ENCODE data around the gene CCDC186. TPM values are rescaled to one million over a fixed set of nuclear protein-coding genes. Genes with fewer than 3 reads are reported as not detected.

Gene CCDC186
- total RNA-seq, 2 donors from 2014 or later = 13.0 to 17.1 TPM

- no peak for TF ChIP-seq CTCF (IDR thresholded peaks at IDR 0.05)
- no peak overlapping the region for H3K27ac ChIP-seq
- no peaks in the 10 kb centered on the region for H3K9me3 ChIP-seq
- no peak overlapping the region for H3K4me3 ChIP-seq
- H3K27me3 ChIP-seq = no peaks in the 10 kb centered on the region
- H3K36me3 ChIP-seq = no peaks in the 10 kb centered on the region
- no peak for DNase-seq (ENCODE audit: low spot score)
- peaks cover 0 to 4% of the 10 kb centered on the region in 2 donors for H3K4me1 ChIP-seq
These were observed 92.0 kb downstream of the CCDC186 start for GRCh38 chr10:114081911-114082583.

- Histone ChIP-seq H3K9me3 (no peaks in the 10 kb centered on the region), H3K4me1 (peaks cover 0 to 4% of the 10 kb centered on the region in 2 donors), H3K27ac (peak overlapping the region in 1 of 2 donors; percentile 85), H3K36me3 (no peaks in the 10 kb centered on the region), H3K27me3 (no peaks in the 10 kb centered on the region), H3K4me3 (no peak overlapping the region)
- no peak for TF ChIP-seq CTCF (IDR thresholded peaks at IDR 0.05)
- DNase-seq (ENCODE audit: low spot score) = no peak
These were observed 94.6 kb downstream of the CCDC186 start for GRCh38 chr10:114079421-114079820.

- peak overlapping the region; percentile 79 to 85 for H3K27ac ChIP-seq
- peaks cover 0 to 4% of the 10 kb centered on the region in 2 donors for H3K4me1 ChIP-seq
- H3K9me3 ChIP-seq = no peaks in the 10 kb centered on the region
- no peak for DNase-seq (ENCODE audit: low spot score)
- no peaks in the 10 kb centered on the region for H3K36me3 ChIP-seq
- no peak overlapping the region for H3K4me3 ChIP-seq
- TF ChIP-seq CTCF (IDR thresholded peaks at IDR 0.05) = no peak
- no peaks in the 10 kb centered on the region for H3K27me3 ChIP-seq
These were observed 95.7 kb downstream of the CCDC186 start for GRCh38 chr10:114078346-114078745.

DNA sequence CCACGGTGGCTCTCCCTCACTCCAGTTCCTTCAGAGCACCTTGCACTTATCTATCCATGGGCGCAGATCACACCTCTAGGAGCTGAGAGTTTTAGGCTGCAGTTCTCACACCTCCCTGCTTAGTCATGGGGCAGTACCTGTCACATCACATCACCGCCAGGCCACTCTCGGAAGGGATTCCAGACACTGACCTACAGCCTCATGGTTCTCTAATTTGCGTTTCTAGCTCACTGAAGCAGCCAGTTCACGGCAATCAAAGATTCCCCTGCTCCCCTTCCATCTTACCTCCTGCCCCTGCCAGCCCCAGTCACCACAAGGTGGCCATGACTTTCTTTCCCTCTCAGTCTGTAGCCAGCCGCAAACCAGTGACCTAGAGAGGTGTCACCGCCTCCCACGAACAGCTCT is 96.2 kb downstream of the CCDC186 start:
- Histone ChIP-seq H3K4me1 (peaks cover 0 to 4% of the 10 kb centered on the region in 2 donors), H3K36me3 (no peaks in the 10 kb centered on the region), H3K27me3 (no peaks in the 10 kb centered on the region), H3K9me3 (no peaks in the 10 kb centered on the region), H3K4me3 (no peak overlapping the region), H3K27ac (peak overlapping the region; percentile 79 to 85)
- peak; percentile 58 for DNase-seq (ENCODE audit: low spot score)
- no peak for TF ChIP-seq CTCF (IDR thresholded peaks at IDR 0.05)

DNA sequence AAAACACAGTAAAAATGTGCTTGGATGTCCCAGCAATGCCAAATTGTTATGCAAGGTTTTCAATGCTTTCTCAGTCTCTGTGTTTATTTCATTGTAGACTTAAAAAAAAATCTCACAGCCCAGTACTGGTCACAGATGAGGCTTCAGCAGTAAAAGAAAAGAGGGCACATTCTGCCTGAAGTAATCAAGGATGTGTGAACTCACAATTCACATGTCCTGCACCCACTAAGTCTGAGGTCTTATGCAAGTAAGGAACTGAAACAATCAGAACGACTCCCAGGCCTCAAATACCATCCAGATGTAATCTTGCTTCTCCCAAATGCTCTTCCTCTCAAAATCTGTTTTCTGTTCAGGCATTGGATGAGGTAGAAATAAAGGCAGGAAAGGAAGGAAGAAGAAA is 96.7 kb downstream of the CCDC186 start:
- peak overlapping the region; percentile 79 to 85 for H3K27ac ChIP-seq
- peaks cover 0 to 4% of the 10 kb centered on the region in 2 donors for H3K4me1 ChIP-seq
- no peaks in the 10 kb centered on the region for H3K9me3 ChIP-seq
- no peak for TF ChIP-seq CTCF (IDR thresholded peaks at IDR 0.05)
- no peaks in the 10 kb centered on the region for H3K27me3 ChIP-seq
- H3K4me3 ChIP-seq = no peak overlapping the region
- no peak for DNase-seq (ENCODE audit: low spot score)
- no peaks in the 10 kb centered on the region for H3K36me3 ChIP-seq

- H3K36me3 ChIP-seq = no peaks in the 10 kb centered on the region
- H3K27me3 ChIP-seq = no peaks in the 10 kb centered on the region
- no peak for DNase-seq (ENCODE audit: low spot score)
- no peak overlapping the region for H3K4me3 ChIP-seq
- H3K27ac ChIP-seq = no peak overlapping the region
- no peaks in the 10 kb centered on the region for H3K9me3 ChIP-seq
- peaks cover 0 to 4% of the 10 kb centered on the region in 2 donors for H3K4me1 ChIP-seq
- TF ChIP-seq CTCF (IDR thresholded peaks at IDR 0.05) = no peak
These were observed 98.9 kb downstream of the CCDC186 start for GRCh38 chr10:114075093-114075492.
